Heart left ventricle (tissue), 13 donors: Measurements from ENCODE around the gene KCNH1.

ENCODE experiments used
- CTCF ChIP-seq, 12 donors: fragments of 200-600 bp; sonication (generic) in 4 of 12; IDR thresholded peaks; one replicate each; pipeline versions ENCODE4 v1.5.0 to v1.8.0; 2018 to 2022; ENCODE audit warnings: antibody characterized with exemption in 12 of 12, mild to moderate bottlenecking in 5 of 12
- POLR2A ChIP-seq, 2 donors: fragments of 450-650 bp; IDR thresholded peaks; one replicate each; pipeline ENCODE4 v1.6.1; 2017; ENCODE audit warnings: antibody characterized with exemption in 2 of 2, mild to moderate bottlenecking in 2 of 2, moderate library complexity in 2 of 2
- donor health status: ischemic (EF 13 %, LVEDD 7.1; RV severe dilation, severe dysfunction).
- donor health status: DM: no; HTN: yes; CAD: no.
- donor health status: DM: no; HTN: no; CAD: no.
- donor health status: ischemic (EF 25% LVEDD 6.9; RV normal size, moderate dysfunction).
- donor health status: ischemic (EF 25% LVEDD 5.7; RV mildly dilated, moderate dysfunction).
- donor health status: ischemic (EF 35%, LVEDD 5.7; RV mildly dilated, moderate dysfunction).
- donor health status: nonischemic (EF 11% LVEDD 7.7; RV severe dilation, severe dysfunction).
- donor health status: DM: yes; HTN: yes; CAD: no.
- donor health status: PGD.
- donor health status: ischemic (EF 29% LVEDD 5.4; RV normal size, mild dysfunction).
- donor health status: nonischemic (EF 23%, LVEDD 6.1; RV moderate dilation, normal function).

- TF ChIP-seq CTCF (IDR thresholded peaks at IDR 0.05), result no peak
- TF ChIP-seq POLR2A (IDR thresholded peaks at IDR 0.05), result no peak
Measured at GRCh38 chr1:210731597-210731996, 402.4 kb downstream of the KCNH1 start.
